ENCODE results near the gene FAM184B. TPM values are rescaled to one million over a fixed set of nuclear protein-coding genes. Genes with fewer than 3 reads are reported as not detected.

Gene FAM184B
- total RNA-seq, 1 experiment from 2014 or later: 0.09 TPM

- H4K91ac ChIP-seq (ENCODE audit: insufficient read length, low read depth, low read length): no peak overlapping the region
- H3K4me1 ChIP-seq (ENCODE audit: insufficient read depth, low read length): no peaks in the 10 kb centered on the region
- H3T11ph ChIP-seq (ENCODE audit: low read length): no peak overlapping the region
- TF ChIP-seq, protein P1, sequence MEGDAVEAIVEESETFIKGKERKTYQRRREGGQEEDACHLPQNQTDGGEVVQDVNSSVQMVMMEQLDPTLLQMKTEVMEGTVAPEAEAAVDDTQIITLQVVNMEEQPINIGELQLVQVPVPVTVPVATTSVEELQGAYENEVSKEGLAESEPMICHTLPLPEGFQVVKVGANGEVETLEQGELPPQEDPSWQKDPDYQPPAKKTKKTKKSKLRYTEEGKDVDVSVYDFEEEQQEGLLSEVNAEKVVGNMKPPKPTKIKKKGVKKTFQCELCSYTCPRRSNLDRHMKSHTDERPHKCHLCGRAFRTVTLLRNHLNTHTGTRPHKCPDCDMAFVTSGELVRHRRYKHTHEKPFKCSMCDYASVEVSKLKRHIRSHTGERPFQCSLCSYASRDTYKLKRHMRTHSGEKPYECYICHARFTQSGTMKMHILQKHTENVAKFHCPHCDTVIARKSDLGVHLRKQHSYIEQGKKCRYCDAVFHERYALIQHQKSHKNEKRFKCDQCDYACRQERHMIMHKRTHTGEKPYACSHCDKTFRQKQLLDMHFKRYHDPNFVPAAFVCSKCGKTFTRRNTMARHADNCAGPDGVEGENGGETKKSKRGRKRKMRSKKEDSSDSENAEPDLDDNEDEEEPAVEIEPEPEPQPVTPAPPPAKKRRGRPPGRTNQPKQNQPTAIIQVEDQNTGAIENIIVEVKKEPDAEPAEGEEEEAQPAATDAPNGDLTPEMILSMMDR (conservative IDR thresholded peaks at IDR 0.05): no peak
- Mint-ChIP-seq H3K27ac (peak overlapping the region in 2 of 3 experiments; percentile 35 to 62; a peak in 1 of 7 replicates), H3K4me1 (peaks cover 15% of the 10 kb centered on the region in 2 experiments), H3K9me3 (peaks cover 0 to 6% of the 10 kb centered on the region in 2 experiments; a peak in 1 of 5 replicates), H3K4me3 (no peak overlapping the region), H3K27me3 (ENCODE audit: low read depth) (no peaks in the 10 kb centered on the region), H3K36me3 (ENCODE audit: insufficient read depth in 1 of 3, low read depth in 3 of 3) (peaks cover 40 to 71% (median 43%) of the 10 kb centered on the region in 3 experiments; a peak in 6 of 7 replicates)
- H2BK20ac ChIP-seq (ENCODE audit: low read depth, low read length, poor library complexity, severe bottlenecking): no peak overlapping the region
- no peak overlapping the region for H2AFZ ChIP-seq (ENCODE audit: low read length)
- no CpG with 5 or more reads among the region's 3 CpGs for WGBS (ENCODE audit: extremely low coverage, insufficient read length, low lambda C conversion rate)
- no peak overlapping the region for H4K5ac ChIP-seq (ENCODE audit: insufficient read length, low read depth, low read length)
- no peak overlapping the region for H3K9ac ChIP-seq (ENCODE audit: extremely low read depth, insufficient read length, low read length)
- H3K18ac ChIP-seq (ENCODE audit: insufficient read length, low read depth, low read length): no peak overlapping the region
- H3K23ac ChIP-seq (ENCODE audit: insufficient read length, low read depth, low read length): no peak overlapping the region
- H3K79me2 ChIP-seq (ENCODE audit: insufficient read depth, low read length): peaks cover 20% of the 10 kb centered on the region; the same call in 1 of the 2 replicates
- no peak overlapping the region for H2BK15ac ChIP-seq (ENCODE audit: low read depth, low read length)
- peaks cover 3% of the 10 kb centered on the region for H3K23me2 ChIP-seq (ENCODE audit: insufficient read length, low read depth, low read length, poor library complexity, severe bottlenecking)
- no peak overlapping the region for H3K14ac ChIP-seq (ENCODE audit: insufficient read depth, low read length)
- H2BK5ac ChIP-seq (ENCODE audit: insufficient read length, low read length): no peak overlapping the region
- no peak for DNase-seq
- no peak overlapping the region for H3K4ac ChIP-seq (ENCODE audit: low read depth, low read length)
- no peak overlapping the region for H3K56ac ChIP-seq (ENCODE audit: insufficient read length, low read depth, low read length)
- H3K79me1 ChIP-seq (ENCODE audit: insufficient read depth, low read depth, low read length, poor library complexity, severe bottlenecking): peaks cover 5% of the 10 kb centered on the region
- H3K27me3 ChIP-seq (ENCODE audit: insufficient read depth, low read length): no peaks in the 10 kb centered on the region
- no peak overlapping the region for H4K8ac ChIP-seq (replicated peaks; ENCODE audit: insufficient read length, low read depth, low read length)
- H2BK120ac ChIP-seq (ENCODE audit: low read depth, low read length, poor library complexity, severe bottlenecking): no peak overlapping the region
- no peak overlapping the region for H2BK12ac ChIP-seq (ENCODE audit: insufficient read length, low read depth, low read length)
- no peak overlapping the region for H3K4me2 ChIP-seq (ENCODE audit: insufficient read depth, insufficient read length, low read length)
- H4K20me1 ChIP-seq (ENCODE audit: control insufficient read depth, insufficient read depth, insufficient read length): no peaks in the 10 kb centered on the region
- H3K9me3 ChIP-seq (ENCODE audit: control insufficient read depth, low read depth, low read length): no peaks in the 10 kb centered on the region
- H3K27ac ChIP-seq (ENCODE audit: insufficient read length, low read depth, low read length): no peak overlapping the region
- H2AK5ac ChIP-seq (ENCODE audit: insufficient read length, low read length): no peak overlapping the region
These were observed 32.7 kb upstream of the FAM184B start for GRCh38 chr4:17814140-17814539.
